Activated naive CD8-positive, alpha-beta T cell treated with anti-CD3 and anti-CD28 coated beads, Interleukin-2, amount 10 ng/mL, durations not matched to agents 7 days and 5 days (primary cell): ENCODE results near the gene OMP. TPM values are rescaled to one million over a fixed set of nuclear protein-coding genes. Genes with fewer than 3 reads are reported as not detected.
A peak's percentile ranks its signal among the peaks of the same experiment; 100 is the strongest.

Experiments
- ATAC-seq: fragments of 150-1000 bp; cut with Tn5 transposase; one replicate; pipeline ENCODE4 v1.10.0; 2021; ENCODE audit warnings: low read depth, moderate library complexity
- POLR2A ChIA-PET: fragments of 350-600 bp; sonication (Branson Sonifier 250); formaldehyde crosslinking; loops from one replicate; lab custom pipeline; 2021; ENCODE audit warnings: antibody characterized with exemption; lab: Charles Lee
- DNase-seq: peaks from one replicate; pipeline ENCODE4 v3.0.0; 2021
- H3K27ac Mint-ChIP-seq: one replicate; pipeline ENCODE4 v1.8.0; 2022; ENCODE audit warnings: mild to moderate bottlenecking, mixed read lengths
- H3K27me3 Mint-ChIP-seq: one replicate; pipeline ENCODE4 v1.8.0; 2022; ENCODE audit warnings: mild to moderate bottlenecking, moderate library complexity, mixed read lengths
- H3K36me3 Mint-ChIP-seq: one replicate; pipeline ENCODE4 v1.8.0; 2021; ENCODE audit warnings: mild to moderate bottlenecking, mixed read lengths
- H3K4me1 Mint-ChIP-seq: one replicate; pipeline ENCODE4 v1.8.0; 2021; ENCODE audit warnings: mixed read lengths
- H3K4me3 Mint-ChIP-seq: one replicate; pipeline ENCODE4 v1.8.0; 2022; ENCODE audit warnings: mild to moderate bottlenecking, moderate library complexity, mixed read lengths
- H3K9me3 Mint-ChIP-seq: one replicate; pipeline ENCODE4 v1.8.0; 2021; ENCODE audit warnings: mixed read lengths
- total RNA-seq, 2 experiments: library from RNA; stranded (reverse); gene quantifications; one replicate each; pipeline ENCODE4 v1.2.3, GENCODE V29; 2021

OMP gene
- total RNA-seq, 2 experiments from 2014 or later, result not detected

DNA sequence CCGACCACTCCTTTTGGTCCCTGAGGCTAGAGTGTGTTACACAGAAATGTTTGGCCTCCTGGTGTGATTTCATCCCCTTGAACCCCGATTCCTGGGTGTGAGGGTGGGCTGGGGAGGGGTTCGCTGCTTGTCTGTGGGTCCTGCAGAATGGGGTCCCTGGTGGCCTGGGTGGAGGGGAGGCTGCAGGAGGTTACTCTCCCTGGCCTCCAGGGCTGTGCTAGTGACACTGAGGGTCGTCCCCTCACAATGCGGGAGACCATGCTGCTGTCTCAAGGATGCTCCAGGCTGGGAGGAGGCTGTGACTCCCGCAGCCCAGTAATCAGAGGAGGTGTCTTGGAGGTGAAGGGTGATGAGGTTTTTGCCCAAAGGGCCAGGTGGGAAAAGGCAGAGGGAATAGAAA, 17.0 kb upstream of the OMP start:
- no peak for ATAC-seq
- Mint-ChIP-seq H3K4me1 (peaks cover 16% of the 10 kb centered on the region), H3K27ac (no peak overlapping the region), H3K9me3 (no peaks in the 10 kb centered on the region), H3K27me3 (no peaks in the 10 kb centered on the region), H3K36me3 (no peaks in the 10 kb centered on the region), H3K4me3 (no peak overlapping the region)
- POLR2A ChIA-PET, result no interaction called here
- DNase-seq, result peak; percentile 19

DNA sequence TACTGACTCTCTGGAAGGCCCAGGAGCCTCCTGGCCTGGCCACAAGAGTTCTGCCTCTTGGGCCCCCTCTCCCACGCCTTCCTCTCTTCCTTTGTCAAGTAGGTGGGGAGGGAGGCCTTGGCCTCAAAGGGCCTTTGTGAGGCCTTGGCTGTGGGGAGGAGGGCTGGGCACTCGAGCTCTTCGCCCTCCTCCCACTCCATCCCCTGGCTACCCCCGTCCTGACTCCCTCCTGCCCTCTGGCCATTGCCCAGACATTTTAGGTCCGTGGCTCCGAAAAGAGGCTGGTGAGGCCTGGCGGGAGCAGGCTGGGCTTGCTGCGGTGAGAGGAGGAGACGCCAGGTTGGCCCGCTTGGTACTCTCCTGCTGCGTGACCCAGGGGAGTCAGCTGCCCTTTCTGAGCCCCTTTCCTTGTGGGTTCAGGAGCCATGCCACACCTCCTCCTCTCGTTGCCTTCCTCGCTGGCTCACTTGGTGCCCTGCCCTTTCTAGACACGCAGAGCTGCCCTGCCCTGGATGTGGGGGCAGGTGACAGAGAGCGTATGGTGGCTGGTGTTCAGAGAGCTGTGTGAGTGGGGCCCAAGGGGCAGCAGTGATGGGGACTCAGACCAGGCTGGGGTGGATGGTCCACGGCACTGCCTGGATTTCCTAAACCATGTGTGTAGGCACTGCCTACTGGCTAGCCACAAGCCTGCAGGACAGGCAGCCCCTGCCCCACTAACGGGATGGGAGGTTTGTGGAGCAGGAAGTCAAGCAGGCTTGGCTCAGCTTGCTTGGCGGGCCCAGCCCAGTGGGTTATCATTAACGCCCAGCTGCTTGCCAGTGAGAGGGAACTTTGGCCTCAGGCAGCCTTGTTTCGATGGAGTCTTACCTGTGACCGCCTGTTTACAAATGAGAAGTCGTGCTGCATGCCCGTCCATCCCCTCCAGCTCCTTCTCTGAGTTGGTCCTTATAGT, 15.8 kb upstream of the OMP start:
- H3K36me3 Mint-ChIP-seq, result no peaks in the 10 kb centered on the region
- no peaks in the 10 kb centered on the region for H3K9me3 Mint-ChIP-seq
- no peak overlapping the region for H3K4me3 Mint-ChIP-seq
- H3K4me1 Mint-ChIP-seq, result peaks cover 18% of the 10 kb centered on the region
- ATAC-seq (no peak), DNase-seq (peak; percentile 18)
- no peak overlapping the region for H3K27ac Mint-ChIP-seq
- no peaks in the 10 kb centered on the region for H3K27me3 Mint-ChIP-seq
- POLR2A ChIA-PET, result interaction anchor here (0.6 kb wide), 1 partner anchor 228 kb away, joined by 3 read pairs; no protein-coding TSS in a partner anchor

DNA sequence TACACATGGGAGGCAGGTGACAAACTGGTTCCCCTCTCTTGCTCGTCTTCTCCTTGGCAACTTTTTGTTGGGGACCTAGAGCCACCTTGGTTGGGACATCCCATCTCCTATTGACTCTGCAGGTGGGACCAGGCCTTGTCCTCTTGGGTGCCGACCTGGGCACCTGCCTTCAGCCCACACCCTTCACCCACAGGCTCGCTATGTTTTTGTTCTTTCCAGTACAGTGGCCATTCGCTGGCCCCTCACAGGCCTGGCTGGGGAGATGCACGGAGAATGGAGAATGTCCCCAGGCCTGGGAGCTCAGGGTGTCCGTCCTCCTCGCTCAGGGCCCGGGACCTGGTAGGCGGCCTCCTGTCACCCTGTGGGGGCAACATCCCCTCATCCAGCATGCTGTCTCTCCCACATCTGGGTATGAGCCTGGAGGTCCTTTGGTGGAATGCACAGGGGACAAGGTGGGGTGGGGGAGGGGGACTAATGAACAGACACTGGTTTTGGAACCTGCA, 14.9 kb upstream of the OMP start:
- DNase-seq (no peak), ATAC-seq (no peak)
- Mint-ChIP-seq H3K9me3 (no peaks in the 10 kb centered on the region), H3K4me3 (no peak overlapping the region), H3K4me1 (peaks cover 9% of the 10 kb centered on the region), H3K27ac (no peak overlapping the region), H3K27me3 (no peaks in the 10 kb centered on the region), H3K36me3 (no peaks in the 10 kb centered on the region)
- POLR2A ChIA-PET, result interaction anchor here (0.7 kb wide), 1 partner anchor 495 kb away, joined by 3 read pairs; no protein-coding TSS in a partner anchor

DNA sequence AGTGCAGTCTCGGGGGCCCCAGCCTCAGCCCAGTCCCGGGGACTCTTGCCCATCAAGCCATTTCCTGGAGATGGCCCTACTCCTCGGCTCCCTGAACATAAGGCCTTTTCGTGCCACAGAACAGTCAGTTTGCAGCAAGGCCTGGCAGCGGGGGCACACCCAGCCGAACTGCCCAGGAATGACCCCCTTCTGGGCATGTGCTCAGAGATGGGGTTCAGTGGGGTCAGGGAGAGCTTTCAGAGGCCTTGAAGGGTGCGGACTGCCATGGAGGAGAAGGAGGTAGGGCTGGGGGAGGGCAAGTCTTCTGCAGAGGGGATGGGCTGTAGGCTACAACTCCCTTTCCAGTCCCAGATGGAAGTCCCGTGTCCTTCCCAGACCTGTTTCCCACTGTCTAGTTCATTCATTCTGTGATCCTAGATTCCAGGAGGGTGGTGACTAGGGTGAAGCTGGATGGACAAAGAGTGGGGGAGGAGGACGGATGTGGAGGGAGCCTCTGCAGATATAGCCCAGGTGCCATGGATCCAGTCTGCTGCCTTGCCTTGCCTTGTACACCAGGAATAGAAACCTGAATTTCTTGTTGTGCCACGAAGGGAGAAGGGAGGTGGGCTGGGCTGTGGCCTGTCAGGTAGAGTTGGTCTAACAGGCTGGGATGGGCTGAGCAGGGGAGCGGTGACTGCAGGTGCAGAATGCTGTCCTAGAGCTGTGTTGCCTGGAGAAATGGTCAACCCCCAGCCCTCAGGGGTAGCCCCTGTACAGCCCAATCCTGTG, 14.2 kb upstream of the OMP start:
- no peak overlapping the region for H3K27ac Mint-ChIP-seq
- H3K27me3 Mint-ChIP-seq, result no peaks in the 10 kb centered on the region
- H3K4me3 Mint-ChIP-seq, result no peak overlapping the region
- H3K36me3 Mint-ChIP-seq, result no peaks in the 10 kb centered on the region
- H3K4me1 Mint-ChIP-seq, result peaks cover 5% of the 10 kb centered on the region
- H3K9me3 Mint-ChIP-seq, result no peaks in the 10 kb centered on the region
- no peak for ATAC-seq
- DNase-seq, result no peak
- POLR2A ChIA-PET, result interaction anchor here (0.6 kb wide), 1 partner anchor 41 kb away, joined by 3 read pairs; no protein-coding TSS in a partner anchor

DNA sequence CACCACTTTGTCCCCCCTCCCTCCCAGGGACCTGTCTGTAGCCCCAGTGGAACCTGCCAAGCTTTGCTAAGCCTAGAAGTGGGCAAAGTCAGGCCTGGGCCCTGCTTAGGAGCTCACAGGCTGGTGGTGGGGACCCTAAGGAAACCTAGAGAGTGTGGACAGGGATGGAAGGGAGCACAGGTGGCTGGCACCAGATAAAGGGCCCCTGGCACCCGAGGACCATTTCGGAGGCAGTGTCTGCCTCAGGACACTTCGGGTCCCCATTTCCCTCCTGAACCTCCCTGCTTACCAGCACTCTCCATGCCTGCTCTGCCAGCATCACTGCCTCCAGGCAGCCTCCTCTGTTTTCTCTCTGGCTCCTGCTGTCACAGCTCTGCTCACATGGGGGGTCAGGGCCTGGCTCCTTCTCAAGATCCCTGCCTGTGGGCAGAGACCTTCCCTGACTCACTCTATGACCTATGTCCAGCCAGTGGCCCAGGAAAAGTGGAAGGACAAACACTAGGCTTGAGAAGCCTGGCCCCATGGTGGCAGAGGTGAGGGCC, 13.6 kb upstream of the OMP start:
- H3K27ac Mint-ChIP-seq, result no peak overlapping the region
- POLR2A ChIA-PET, result interaction anchor here (0.6 kb wide), 1 partner anchor 42 kb away, joined by 3 read pairs; no protein-coding TSS in a partner anchor

DNA sequence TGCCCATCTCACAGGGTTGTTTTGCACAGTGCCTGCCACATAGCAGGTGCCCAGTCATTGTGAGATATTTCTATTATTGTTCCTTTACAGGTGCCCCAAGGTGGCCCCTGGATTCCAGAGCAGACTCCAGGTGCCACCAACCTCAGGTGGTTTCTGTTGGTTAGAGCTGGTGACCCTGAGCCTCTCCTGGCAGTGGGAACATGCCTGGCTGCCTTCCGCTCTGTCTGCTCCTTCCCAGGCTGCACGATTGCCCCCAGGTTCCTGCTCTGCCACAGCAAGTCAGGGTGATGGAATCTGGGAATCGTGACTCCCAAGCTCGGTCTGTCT, 12.6 kb upstream of the OMP start:
- H3K9me3 Mint-ChIP-seq, result no peaks in the 10 kb centered on the region
- ATAC-seq (no peak), DNase-seq (no peak)
- POLR2A ChIA-PET, result interaction anchor here (2.3 kb wide), 1 partner anchor 43 kb away, joined by 15 read pairs; no protein-coding TSS in a partner anchor
- H3K27me3 Mint-ChIP-seq, result no peaks in the 10 kb centered on the region
- H3K4me3 Mint-ChIP-seq, result no peak overlapping the region
- H3K36me3 Mint-ChIP-seq, result no peaks in the 10 kb centered on the region
- no peak overlapping the region for H3K27ac Mint-ChIP-seq
- H3K4me1 Mint-ChIP-seq, result peaks cover 3% of the 10 kb centered on the region

More for the DNA sequence above, 13.6 kb upstream of the OMP start:
- H3K36me3 Mint-ChIP-seq, result no peaks in the 10 kb centered on the region
- peaks cover 3% of the 10 kb centered on the region for H3K4me1 Mint-ChIP-seq
- no peak overlapping the region for H3K4me3 Mint-ChIP-seq
- no peaks in the 10 kb centered on the region for H3K9me3 Mint-ChIP-seq
- H3K27me3 Mint-ChIP-seq, result no peaks in the 10 kb centered on the region
- no peak for ATAC-seq
- no peak for DNase-seq

DNA sequence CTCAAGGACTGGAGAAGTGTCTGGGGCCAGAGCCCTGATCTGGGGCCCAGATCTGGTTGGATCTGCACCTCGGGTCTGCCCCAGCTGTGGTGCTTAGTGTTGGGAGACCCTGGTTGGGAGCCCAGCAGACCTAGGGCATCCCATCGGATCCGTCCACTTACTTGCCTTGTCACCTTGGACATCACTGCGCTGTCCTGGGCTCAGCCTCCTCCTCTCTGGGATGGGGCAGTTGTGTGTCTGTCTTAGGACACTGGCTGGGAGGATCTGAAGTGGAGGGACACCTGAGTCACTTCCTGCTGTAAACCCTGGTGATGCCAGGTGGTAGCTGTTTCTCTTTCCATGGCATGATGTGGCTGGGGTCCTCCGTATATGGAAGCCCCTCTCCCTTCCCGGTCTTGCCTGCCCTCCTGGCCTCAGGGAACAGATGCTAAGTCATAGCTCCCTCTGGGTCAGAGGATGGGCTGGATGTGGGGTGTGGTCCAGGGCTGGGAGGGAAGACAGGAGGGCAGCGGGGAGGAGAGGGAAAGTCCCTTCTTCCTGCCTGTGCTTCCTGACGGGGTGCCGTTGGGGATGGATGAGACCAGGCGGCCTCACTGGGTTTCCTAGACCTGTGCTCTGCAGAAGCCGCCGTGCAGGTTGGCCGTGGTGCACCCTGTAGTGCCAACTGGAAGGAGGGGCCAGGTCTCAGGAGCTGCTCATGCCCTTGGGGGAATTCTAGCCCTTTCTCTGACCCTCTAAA, 12.1 kb upstream of the OMP start:
- DNase-seq (no peak), ATAC-seq (no peak)
- H3K4me1 Mint-ChIP-seq, result peaks cover 3% of the 10 kb centered on the region
- no peak overlapping the region for H3K4me3 Mint-ChIP-seq
- H3K27me3 Mint-ChIP-seq, result no peaks in the 10 kb centered on the region
- no peaks in the 10 kb centered on the region for H3K36me3 Mint-ChIP-seq
- POLR2A ChIA-PET, result interaction anchor here (1.9 to 2.3 kb wide), 2 partner anchors 8 to 43 kb away, joined by 11 to 15 read pairs; no protein-coding TSS in a partner anchor
- H3K9me3 Mint-ChIP-seq, result no peaks in the 10 kb centered on the region
- no peak overlapping the region for H3K27ac Mint-ChIP-seq

DNA sequence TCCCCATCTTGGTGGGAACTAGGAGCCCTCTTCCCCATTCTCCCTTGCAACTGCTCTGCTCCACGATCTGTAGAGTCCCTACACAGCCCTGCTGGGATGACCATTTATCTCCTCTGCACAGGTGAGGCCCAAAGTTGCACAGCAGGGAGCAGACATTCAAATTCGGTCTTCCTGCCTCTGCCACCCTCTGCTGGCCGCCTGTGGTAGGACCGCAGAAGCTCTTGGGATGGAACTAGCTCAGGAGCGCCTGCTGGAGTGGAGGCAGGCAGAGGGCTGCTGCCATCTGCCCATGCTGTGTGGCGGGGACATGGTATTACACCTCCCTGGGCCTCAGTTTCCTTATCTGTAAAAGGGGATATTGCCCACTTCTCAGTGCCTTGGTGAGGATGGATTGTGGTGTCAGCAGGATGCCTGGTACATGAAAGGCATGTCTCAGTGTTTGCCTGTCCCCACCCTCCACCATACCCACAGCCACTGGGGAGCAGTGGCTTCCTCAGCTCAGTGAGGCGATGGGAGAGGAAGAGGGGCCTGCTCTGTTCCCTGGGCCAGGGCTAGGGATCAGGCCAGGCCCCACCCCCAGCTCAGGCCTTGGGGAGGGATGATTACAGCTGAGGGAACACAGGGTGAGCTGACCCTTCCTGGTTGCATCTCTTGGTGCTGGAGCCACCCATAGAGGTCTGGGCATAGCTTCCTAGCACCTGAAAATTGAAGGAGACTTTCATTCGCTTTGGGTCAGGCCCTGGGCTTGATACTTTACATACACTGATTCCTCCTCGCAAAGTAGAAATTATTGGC, 11.3 kb upstream of the OMP start:
- Mint-ChIP-seq H3K4me1 (peaks cover 3% of the 10 kb centered on the region), H3K36me3 (no peaks in the 10 kb centered on the region), H3K9me3 (no peaks in the 10 kb centered on the region), H3K4me3 (no peak overlapping the region), H3K27me3 (no peaks in the 10 kb centered on the region), H3K27ac (no peak overlapping the region)
- POLR2A ChIA-PET, result interaction anchor here (1.9 to 2.3 kb wide), 2 partner anchors 9 to 44 kb away, joined by 11 to 15 read pairs; no protein-coding TSS in a partner anchor
- ATAC-seq (peak; percentile 92), DNase-seq (peak; percentile 86)

DNA sequence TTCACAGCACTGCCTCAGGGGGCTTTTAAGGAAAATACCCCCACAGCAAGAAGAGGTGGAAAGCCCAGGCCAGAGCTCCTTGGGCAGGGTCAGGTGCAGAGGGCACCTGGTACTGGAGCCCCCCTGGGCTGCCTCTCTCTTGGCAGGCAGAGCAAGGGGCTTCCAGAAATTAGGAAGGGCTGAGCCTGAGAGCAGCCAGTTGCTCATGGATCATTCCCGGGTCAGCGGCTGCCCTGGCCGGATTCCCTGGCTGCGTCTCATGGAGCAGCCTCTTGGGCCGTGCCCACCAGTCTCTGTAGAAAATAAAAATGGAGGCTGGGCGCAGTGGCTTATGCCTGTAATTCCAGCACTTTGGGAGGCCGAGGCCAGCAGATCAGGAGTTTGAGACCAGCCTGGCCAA, 10.3 kb upstream of the OMP start:
- Mint-ChIP-seq H3K36me3 (no peaks in the 10 kb centered on the region), H3K27me3 (no peaks in the 10 kb centered on the region), H3K9me3 (no peaks in the 10 kb centered on the region), H3K4me1 (peaks cover 3% of the 10 kb centered on the region), H3K27ac (no peak overlapping the region), H3K4me3 (no peak overlapping the region)
- DNase-seq (no peak), ATAC-seq (no peak)
- POLR2A ChIA-PET, result interaction anchor here (1.9 to 2.3 kb wide), 2 partner anchors 10 to 45 kb away, joined by 11 to 15 read pairs; no protein-coding TSS in a partner anchor

DNA sequence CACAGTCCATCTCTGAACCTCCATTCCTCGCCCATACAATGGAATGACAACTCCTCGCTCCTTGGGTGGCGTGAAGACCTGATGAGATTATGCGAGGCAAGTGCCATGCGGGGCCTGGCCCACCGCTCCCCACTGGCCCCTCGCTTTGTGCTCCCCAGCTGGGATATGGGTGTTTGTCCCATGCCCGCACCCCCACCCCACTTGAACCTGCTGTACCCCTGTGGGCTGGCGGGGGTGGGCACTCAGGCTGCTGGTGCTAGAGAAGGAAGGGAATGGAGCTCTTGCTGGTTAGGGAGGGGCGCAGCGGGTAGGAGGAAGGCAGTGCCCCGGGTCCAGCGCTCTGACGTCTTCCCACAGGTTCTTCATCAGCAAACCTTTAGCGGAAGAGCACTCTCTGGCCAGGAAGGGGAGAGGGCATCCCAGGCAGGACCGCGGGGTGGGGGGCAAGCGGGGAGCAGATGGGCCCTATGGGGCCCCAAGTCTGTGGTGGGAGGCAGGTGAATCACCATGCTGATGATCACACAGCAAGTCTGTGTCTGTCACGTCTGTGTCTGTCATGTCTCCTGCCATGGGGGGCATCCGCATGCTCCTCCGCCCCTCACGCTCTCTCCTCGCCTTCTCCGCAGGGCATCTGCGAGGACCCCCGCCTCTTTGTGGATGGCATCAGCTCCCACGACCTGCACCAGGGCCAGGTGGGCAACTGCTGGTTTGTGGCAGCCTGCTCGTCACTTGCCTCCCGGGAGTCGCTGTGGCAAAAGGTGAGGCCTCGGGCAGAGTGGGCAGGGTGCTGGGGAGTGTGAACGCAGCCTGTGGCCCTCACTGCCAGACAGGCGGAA, 9.4 kb upstream of the OMP start:
- POLR2A ChIA-PET, result no interaction called here
- Mint-ChIP-seq H3K27me3 (no peaks in the 10 kb centered on the region), H3K4me3 (no peak overlapping the region), H3K4me1 (peaks cover 3% of the 10 kb centered on the region), H3K27ac (no peak overlapping the region), H3K9me3 (no peaks in the 10 kb centered on the region), H3K36me3 (no peaks in the 10 kb centered on the region)
- no peak for ATAC-seq
- no peak for DNase-seq
